K562 (cell line): ENCODE measurements around the gene OR2V1. TPM values are rescaled to one million over a fixed set of nuclear protein-coding genes. Genes with fewer than 3 reads are reported as not detected.

Source experiments
- ARID1B ChIP-seq: fragments of 450-650 bp; IDR thresholded peaks from 2 replicates; pipeline ENCODE4 v1.6.1; 2016; ENCODE audit warnings: antibody characterized with exemption, mild to moderate bottlenecking, inconsistent platforms
- CAMTA2 ChIP-seq: fragments of 250-450 bp; sonication (Bioruptor Pico); conservative IDR thresholded peaks from 2 replicates; pipeline ENCODE4 v1.5.1; 2022
- DMBX1 ChIP-seq: fragments of 250-450 bp; sonication (Bioruptor Pico); IDR thresholded peaks from 2 replicates; pipeline ENCODE4 v1.8.0; 2022; ENCODE audit warnings: inconsistent platforms, mild to moderate bottlenecking, moderate library complexity, borderline replicate concordance
- NFRKB ChIP-seq: fragments of 450-650 bp; IDR thresholded peaks from 2 replicates; pipeline ENCODE4 v1.6.1; 2016; ENCODE audit warnings: low read depth
- NFXL1 ChIP-seq: fragments of 450-650 bp; formaldehyde crosslinking; IDR thresholded peaks from 2 replicates; pipeline ENCODE4 v1.4.0; 2021; ENCODE audit warnings: mild to moderate bottlenecking
- NR1H2 ChIP-seq: sonication (generic); formaldehyde crosslinking; IDR thresholded peaks from 2 replicates; pipeline ENCODE4 v1.4.0; 2020; ENCODE audit warnings: mild to moderate bottlenecking, missing genetic modification reagents
- NR2C2 ChIP-seq, 2 experiments: fragments of 200-800 bp in 1 of 2; sonication (Bioruptor generic) in 1 of 2; sonication (generic) in 1 of 2; formaldehyde crosslinking in 1 of 2; IDR thresholded peaks; 2 replicates each; pipeline versions ENCODE4 v1.6.1 to v1.8.0; 2016 to 2022; ENCODE audit warnings: mild to moderate bottlenecking in 1 of 2, missing compliant biosample characterization in 1 of 2, missing genetic modification characterization in 1 of 2, missing genetic modification reagents in 1 of 2
- SMAD4 ChIP-seq: fragments of 250-450 bp; sonication (Bioruptor Pico); conservative IDR thresholded peaks from 2 replicates; pipeline ENCODE4 v1.8.0; 2021; ENCODE audit warnings: inconsistent platforms, mild to moderate bottlenecking, moderate library complexity
- SREBF1 ChIP-seq: fragments of 150-350 bp; IDR thresholded peaks from 2 replicates; pipeline ENCODE4 v1.6.1; 2014; ENCODE audit warnings: antibody characterized with exemption, low read depth, low read length, borderline replicate concordance
- ZC3H8 ChIP-seq: fragments of 450-650 bp; IDR thresholded peaks from 2 replicates; pipeline ENCODE4 v1.6.1; 2017
- ZNF347 ChIP-seq: fragments of 450-650 bp; formaldehyde crosslinking; IDR thresholded peaks from 2 replicates; pipeline ENCODE4 v1.4.0; 2020; ENCODE audit warnings: low read depth, mild to moderate bottlenecking, moderate library complexity
- polyA plus RNA-seq, 8 experiments: library from polyadenylated mRNA; depleted of rRNA in 4 of 8; stranded (reverse) in 5 of 8; unstranded in 3 of 8; fragments of >200 nt; fragmentation: Nextera tagmentation in 2 of 8; fragmentation: Illumina TruSeq in 1 of 8; extraction: Ambion mirVana in 2 of 8; extraction: Trizol in 1 of 8; gene quantifications; 2 replicates each; pipeline versions ENCODE4 v1.2.1 to v1.2.3, GENCODE V29; 2011 to 2014; ENCODE audit warnings: inconsistent platforms in 1 of 8, missing spikeins in 1 of 8
- total RNA-seq, 7 experiments: library from RNA; depleted of rRNA in 6 of 7; stranded (reverse); fragments of >200 nt in 6 of 7; fragmentation: Illumina TruSeq in 2 of 7; extraction: Trizol in 2 of 7; gene quantifications; 2 replicates each; pipeline versions ENCODE4 v1.2.1 to v1.2.3, GENCODE V29; 2011 to 2021; ENCODE audit warnings: low replicate concordance in 1 of 7
- TF ChIP-seq, protein P1 (sequence below): fragments of 450-650 bp; IDR thresholded peaks from 2 replicates; pipeline ENCODE4 v1.6.1; 2017; ENCODE audit warnings: antibody characterized with exemption
- TF ChIP-seq, protein P2 (sequence below), 2 experiments: fragments of 450-650 bp; IDR thresholded peaks; 2 replicates each; pipeline ENCODE4 v1.6.1; 2016
- TF ChIP-seq, protein P3 (sequence below): sonication (generic); formaldehyde crosslinking; IDR thresholded peaks from 2 replicates; pipeline ENCODE4 v1.8.0; 2022; ENCODE audit warnings: mild to moderate bottlenecking, missing genetic modification reagents
- TF ChIP-seq, protein P4 (sequence below): sonication (generic); formaldehyde crosslinking; IDR thresholded peaks from 2 replicates; pipeline ENCODE4 v1.8.1; 2023; ENCODE audit warnings: mild to moderate bottlenecking, missing genetic modification reagents

OR2V1 gene
- total and polyA plus RNA-seq, 9 of the 15 experiments (the other 6 are each of a cell fraction or from before 2014, with no cell fraction given), result 0.04 to 0.28 (median 0.15) TPM; not detected in 5

DNA sequence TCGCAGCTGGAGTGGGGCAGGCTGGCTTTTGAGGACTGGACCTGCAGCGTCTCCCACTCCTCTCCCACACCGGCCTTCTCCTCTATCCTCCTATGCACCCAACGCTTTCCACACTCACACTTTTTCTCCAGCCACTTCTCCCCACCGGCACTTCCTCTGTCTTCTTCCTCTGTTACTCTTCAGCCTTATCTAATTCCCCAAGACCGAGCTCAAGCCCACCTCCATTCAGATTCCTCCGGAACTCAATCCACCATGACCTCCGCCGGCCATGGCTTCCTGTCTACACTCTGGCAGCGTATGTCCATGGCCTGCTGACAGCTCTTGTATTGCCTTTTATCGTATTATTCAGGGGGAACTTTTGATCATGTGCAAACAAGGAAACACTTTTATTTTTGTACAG, 545 bp upstream of the OR2V1 start (continued):
- no peak; the same call in 1 of the 2 replicates for TF ChIP-seq DMBX1 (CRISPR knock-in tag)
- peak; percentile 33; the same call in 1 of the 2 replicates for TF ChIP-seq ARID1B
- TF ChIP-seq, protein P1, sequence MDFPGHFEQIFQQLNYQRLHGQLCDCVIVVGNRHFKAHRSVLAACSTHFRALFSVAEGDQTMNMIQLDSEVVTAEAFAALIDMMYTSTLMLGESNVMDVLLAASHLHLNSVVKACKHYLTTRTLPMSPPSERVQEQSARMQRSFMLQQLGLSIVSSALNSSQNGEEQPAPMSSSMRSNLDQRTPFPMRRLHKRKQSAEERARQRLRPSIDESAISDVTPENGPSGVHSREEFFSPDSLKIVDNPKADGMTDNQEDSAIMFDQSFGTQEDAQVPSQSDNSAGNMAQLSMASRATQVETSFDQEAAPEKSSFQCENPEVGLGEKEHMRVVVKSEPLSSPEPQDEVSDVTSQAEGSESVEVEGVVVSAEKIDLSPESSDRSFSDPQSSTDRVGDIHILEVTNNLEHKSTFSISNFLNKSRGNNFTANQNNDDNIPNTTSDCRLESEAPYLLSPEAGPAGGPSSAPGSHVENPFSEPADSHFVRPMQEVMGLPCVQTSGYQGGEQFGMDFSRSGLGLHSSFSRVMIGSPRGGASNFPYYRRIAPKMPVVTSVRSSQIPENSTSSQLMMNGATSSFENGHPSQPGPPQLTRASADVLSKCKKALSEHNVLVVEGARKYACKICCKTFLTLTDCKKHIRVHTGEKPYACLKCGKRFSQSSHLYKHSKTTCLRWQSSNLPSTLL, result 0 out of 2 replicates have a peak, but pooled peaks have one; percentile 18
- no peak for TF ChIP-seq SMAD4 (CRISPR knock-in tag)
- TF ChIP-seq NR2C2 (CRISPR knock-in tag; IDR thresholded peaks at IDR 0.05), result no peak
- peak; percentile 47; the same call in 1 of the 2 replicates for TF ChIP-seq NR2C2 (tag; IDR thresholded peaks at IDR 0.05)
- TF ChIP-seq, protein P2, sequence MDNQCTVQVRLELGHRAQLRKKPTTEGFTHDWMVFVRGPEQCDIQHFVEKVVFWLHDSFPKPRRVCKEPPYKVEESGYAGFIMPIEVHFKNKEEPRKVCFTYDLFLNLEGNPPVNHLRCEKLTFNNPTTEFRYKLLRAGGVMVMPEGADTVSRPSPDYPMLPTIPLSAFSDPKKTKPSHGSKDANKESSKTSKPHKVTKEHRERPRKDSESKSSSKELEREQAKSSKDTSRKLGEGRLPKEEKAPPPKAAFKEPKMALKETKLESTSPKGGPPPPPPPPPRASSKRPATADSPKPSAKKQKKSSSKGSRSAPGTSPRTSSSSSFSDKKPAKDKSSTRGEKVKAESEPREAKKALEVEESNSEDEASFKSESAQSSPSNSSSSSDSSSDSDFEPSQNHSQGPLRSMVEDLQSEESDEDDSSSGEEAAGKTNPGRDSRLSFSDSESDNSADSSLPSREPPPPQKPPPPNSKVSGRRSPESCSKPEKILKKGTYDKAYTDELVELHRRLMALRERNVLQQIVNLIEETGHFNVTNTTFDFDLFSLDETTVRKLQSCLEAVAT (IDR thresholded peaks at IDR 0.05), result peak in 1 of 2 experiments; percentile 40; a peak in 1 of 4 replicates
- no peak for TF ChIP-seq ZC3H8
- TF ChIP-seq NFRKB, result peak; percentile 82
- TF ChIP-seq NFXL1 (CRISPR knock-in tag), result no peak
- TF ChIP-seq ZNF347 (CRISPR knock-in tag), result no peak
- TF ChIP-seq, protein P3, sequence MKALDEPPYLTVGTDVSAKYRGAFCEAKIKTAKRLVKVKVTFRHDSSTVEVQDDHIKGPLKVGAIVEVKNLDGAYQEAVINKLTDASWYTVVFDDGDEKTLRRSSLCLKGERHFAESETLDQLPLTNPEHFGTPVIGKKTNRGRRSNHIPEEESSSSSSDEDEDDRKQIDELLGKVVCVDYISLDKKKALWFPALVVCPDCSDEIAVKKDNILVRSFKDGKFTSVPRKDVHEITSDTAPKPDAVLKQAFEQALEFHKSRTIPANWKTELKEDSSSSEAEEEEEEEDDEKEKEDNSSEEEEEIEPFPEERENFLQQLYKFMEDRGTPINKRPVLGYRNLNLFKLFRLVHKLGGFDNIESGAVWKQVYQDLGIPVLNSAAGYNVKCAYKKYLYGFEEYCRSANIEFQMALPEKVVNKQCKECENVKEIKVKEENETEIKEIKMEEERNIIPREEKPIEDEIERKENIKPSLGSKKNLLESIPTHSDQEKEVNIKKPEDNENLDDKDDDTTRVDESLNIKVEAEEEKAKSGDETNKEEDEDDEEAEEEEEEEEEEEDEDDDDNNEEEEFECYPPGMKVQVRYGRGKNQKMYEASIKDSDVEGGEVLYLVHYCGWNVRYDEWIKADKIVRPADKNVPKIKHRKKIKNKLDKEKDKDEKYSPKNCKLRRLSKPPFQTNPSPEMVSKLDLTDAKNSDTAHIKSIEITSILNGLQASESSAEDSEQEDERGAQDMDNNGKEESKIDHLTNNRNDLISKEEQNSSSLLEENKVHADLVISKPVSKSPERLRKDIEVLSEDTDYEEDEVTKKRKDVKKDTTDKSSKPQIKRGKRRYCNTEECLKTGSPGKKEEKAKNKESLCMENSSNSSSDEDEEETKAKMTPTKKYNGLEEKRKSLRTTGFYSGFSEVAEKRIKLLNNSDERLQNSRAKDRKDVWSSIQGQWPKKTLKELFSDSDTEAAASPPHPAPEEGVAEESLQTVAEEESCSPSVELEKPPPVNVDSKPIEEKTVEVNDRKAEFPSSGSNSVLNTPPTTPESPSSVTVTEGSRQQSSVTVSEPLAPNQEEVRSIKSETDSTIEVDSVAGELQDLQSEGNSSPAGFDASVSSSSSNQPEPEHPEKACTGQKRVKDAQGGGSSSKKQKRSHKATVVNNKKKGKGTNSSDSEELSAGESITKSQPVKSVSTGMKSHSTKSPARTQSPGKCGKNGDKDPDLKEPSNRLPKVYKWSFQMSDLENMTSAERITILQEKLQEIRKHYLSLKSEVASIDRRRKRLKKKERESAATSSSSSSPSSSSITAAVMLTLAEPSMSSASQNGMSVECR (CRISPR knock-in tag), result no peak
- no peak for TF ChIP-seq CAMTA2 (CRISPR knock-in tag)
- TF ChIP-seq NR1H2 (CRISPR knock-in tag), result no peak
- TF ChIP-seq SREBF1, result no peak
- TF ChIP-seq, protein P4, sequence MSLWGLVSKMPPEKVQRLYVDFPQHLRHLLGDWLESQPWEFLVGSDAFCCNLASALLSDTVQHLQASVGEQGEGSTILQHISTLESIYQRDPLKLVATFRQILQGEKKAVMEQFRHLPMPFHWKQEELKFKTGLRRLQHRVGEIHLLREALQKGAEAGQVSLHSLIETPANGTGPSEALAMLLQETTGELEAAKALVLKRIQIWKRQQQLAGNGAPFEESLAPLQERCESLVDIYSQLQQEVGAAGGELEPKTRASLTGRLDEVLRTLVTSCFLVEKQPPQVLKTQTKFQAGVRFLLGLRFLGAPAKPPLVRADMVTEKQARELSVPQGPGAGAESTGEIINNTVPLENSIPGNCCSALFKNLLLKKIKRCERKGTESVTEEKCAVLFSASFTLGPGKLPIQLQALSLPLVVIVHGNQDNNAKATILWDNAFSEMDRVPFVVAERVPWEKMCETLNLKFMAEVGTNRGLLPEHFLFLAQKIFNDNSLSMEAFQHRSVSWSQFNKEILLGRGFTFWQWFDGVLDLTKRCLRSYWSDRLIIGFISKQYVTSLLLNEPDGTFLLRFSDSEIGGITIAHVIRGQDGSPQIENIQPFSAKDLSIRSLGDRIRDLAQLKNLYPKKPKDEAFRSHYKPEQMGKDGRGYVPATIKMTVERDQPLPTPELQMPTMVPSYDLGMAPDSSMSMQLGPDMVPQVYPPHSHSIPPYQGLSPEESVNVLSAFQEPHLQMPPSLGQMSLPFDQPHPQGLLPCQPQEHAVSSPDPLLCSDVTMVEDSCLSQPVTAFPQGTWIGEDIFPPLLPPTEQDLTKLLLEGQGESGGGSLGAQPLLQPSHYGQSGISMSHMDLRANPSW (CRISPR knock-in tag), result no peak
